Tibial nerve (tissue), 4 donors: ENCODE measurements around the gene LRRC58. TPM values are rescaled to one million over a fixed set of nuclear protein-coding genes. Genes with fewer than 3 reads are reported as not detected.

Experiments
- DNase-seq, 2 donors: peaks; one replicate each; pipeline ENCODE4 v3.0.0-alpha.2; 2019; ENCODE audit warnings: low spot score in 2 of 2
- H3K27ac ChIP-seq, 4 donors: fragments of 200-600 bp; sonication (generic) in 3 of 4; one replicate each; pipeline ENCODE4 v1.5.1; 2017 to 2019; ENCODE audit warnings: mild to moderate bottlenecking in 1 of 4
- H3K27me3 ChIP-seq, 2 donors: fragments of 200-600 bp; sonication (generic) in 1 of 2; one replicate each; pipeline versions ENCODE4 v1.5.1 to v1.6.0; 2017 to 2019
- H3K36me3 ChIP-seq, 3 donors: fragments of 200-600 bp; sonication (generic); one replicate each; pipeline ENCODE4 v1.5.1; 2018 to 2019
- H3K4me1 ChIP-seq, 4 donors: fragments of 200-600 bp; sonication (generic) in 3 of 4; one replicate each; pipeline ENCODE4 v1.5.1; 2017 to 2019
- H3K4me3 ChIP-seq, 4 donors: fragments of 200-600 bp; sonication (generic) in 3 of 4; one replicate each; pipeline ENCODE4 v1.5.1; 2017 to 2019; ENCODE audit warnings: mild to moderate bottlenecking in 1 of 4, moderate library complexity in 1 of 4
- H3K9me3 ChIP-seq, 4 donors: fragments of 200-600 bp; sonication (generic) in 3 of 4; one replicate each; pipeline ENCODE4 v1.5.1; 2017 to 2019
- CTCF ChIP-seq, 5 experiments: fragments of 200-600 bp in 3 of 5; fragments of 450-650 bp in 2 of 5; sonication (generic) in 3 of 5; IDR thresholded peaks; one replicate each; pipeline ENCODE4 v1.5.1; 2016 to 2019; ENCODE audit warnings: antibody characterized with exemption in 5 of 5, mild to moderate bottlenecking in 3 of 5, moderate library complexity in 2 of 5
- EP300 ChIP-seq, 2 donors: sonication (generic); formaldehyde crosslinking; IDR thresholded peaks; one replicate each; pipeline ENCODE4 v1.6.1; 2017; ENCODE audit warnings: antibody characterized with exemption in 2 of 2, mild to moderate bottlenecking in 1 of 2
- POLR2A ChIP-seq, 2 donors: fragments of 450-650 bp; IDR thresholded peaks; one replicate each; pipeline ENCODE4 v1.6.1; 2017; ENCODE audit warnings: antibody characterized with exemption in 2 of 2, mild to moderate bottlenecking in 2 of 2, moderate library complexity in 2 of 2
- WGBS, 2 donors: methylation state at CpG; one replicate each; pipeline ENCODE4 v1.1.5; 2018; 5-methylcytosine and 5-hydroxymethylcytosine counted together
- total RNA-seq, 4 donors: library from RNA; depleted of rRNA; stranded (reverse); fragments of >200 nt; gene quantifications; one replicate each; pipeline ENCODE4 v1.1.0, GENCODE V29; 2016

LRRC58 gene
- 10 to 100 TPM; 36.6 to 53.2 (median 44.0) TPM for total RNA-seq

- Histone ChIP-seq H3K4me1 (peaks cover 0 to 49% (median 18%) of the 10 kb centered on the region in 4 donors), H3K4me3 (peak within 1 kb of the TSS; percentile 68 to 93 (median 86)), H3K27me3 (no peaks in the 10 kb centered on the region), H3K36me3 (peaks cover 0 to 4% (median 0%) of the 10 kb centered on the region in 3 donors), H3K9me3 (no peaks in the 10 kb centered on the region), H3K27ac (peak within 1 kb of the TSS; percentile 92 to 98 (median 96))
- peak; percentile 79 to 81 for DNase-seq
- 0 to 1% methylated on average over 27 to 47 of the region's 95 CpGs for WGBS, 2 donors
- TF ChIP-seq CTCF (IDR thresholded peaks at IDR 0.05): peak in 4 of 5 experiments; percentile 23 to 65 (median 41)
- TF ChIP-seq EP300 (IDR thresholded peaks at IDR 0.05): peak; percentile 32 to 98
- peak; percentile 95 to 98 for TF ChIP-seq POLR2A (IDR thresholded peaks at IDR 0.05)
Observed at GRCh38 chr3:120348991-120349854, at the start of gene LRRC58. TSS of gene LRRC58 (minus strand) at chr3:120349354. CDS start at chr3:120349243, 111 bp downstream.

- no peak for DNase-seq
- Histone ChIP-seq H3K27me3 (no peaks in the 10 kb centered on the region), H3K27ac (peak overlapping the region in 1 of 4 donors; percentile 42), H3K4me1 (peaks cover 0 to 9% (median 0%) of the 10 kb centered on the region in 4 donors), H3K36me3 (peaks cover 8 to 83% (median 10%) of the 10 kb centered on the region in 3 donors), H3K4me3 (no peak overlapping the region), H3K9me3 (no peaks in the 10 kb centered on the region)
- WGBS, 2 donors: 78 to 79% methylated on average over 8 of the region's 8 CpGs
- TF ChIP-seq POLR2A (IDR thresholded peaks at IDR 0.05) (no peak), CTCF (IDR thresholded peaks at IDR 0.05) (no peak), EP300 (IDR thresholded peaks at IDR 0.05) (no peak)
Observed at GRCh38 chr3:120396469-120396868, 47.3 kb upstream of the LRRC58 start.

GRCh38 chr3:120394347-120394746, 45.2 kb upstream of the LRRC58 start:
- WGBS, 2 donors: 76 to 81% methylated on average over 2 of the region's 2 CpGs
- H3K4me3 ChIP-seq: no peak overlapping the region
- peaks cover 0 to 9% (median 0%) of the 10 kb centered on the region in 4 donors for H3K4me1 ChIP-seq
- no peaks in the 10 kb centered on the region for H3K27me3 ChIP-seq
- peaks cover 8 to 65% (median 9%) of the 10 kb centered on the region in 3 donors for H3K36me3 ChIP-seq
- H3K27ac ChIP-seq: no peak overlapping the region
- DNase-seq: no peak
- TF ChIP-seq CTCF (IDR thresholded peaks at IDR 0.05) (no peak), EP300 (IDR thresholded peaks at IDR 0.05) (peak in 1 of 2 donors; percentile 10)
- no peaks in the 10 kb centered on the region for H3K9me3 ChIP-seq

- Histone ChIP-seq H3K27me3 (no peaks in the 10 kb centered on the region), H3K27ac (no peak overlapping the region), H3K36me3 (peaks cover 8 to 59% (median 9%) of the 10 kb centered on the region in 3 donors), H3K4me3 (no peak overlapping the region), H3K9me3 (no peaks in the 10 kb centered on the region), H3K4me1 (peaks cover 0 to 9% (median 0%) of the 10 kb centered on the region in 4 donors)
- no peak for DNase-seq
- TF ChIP-seq CTCF (IDR thresholded peaks at IDR 0.05) (no peak), EP300 (IDR thresholded peaks at IDR 0.05) (no peak), POLR2A (IDR thresholded peaks at IDR 0.05) (no peak)
- WGBS, 2 donors: 81 to 93% methylated on average over 2 of the region's 2 CpGs
Observed at GRCh38 chr3:120393761-120394160, 44.6 kb upstream of the LRRC58 start.

- peaks cover 0 to 9% (median 0%) of the 10 kb centered on the region in 4 donors for H3K4me1 ChIP-seq
- H3K9me3 ChIP-seq: no peaks in the 10 kb centered on the region
- H3K27ac ChIP-seq: no peak overlapping the region
- no peak for TF ChIP-seq EP300 (IDR thresholded peaks at IDR 0.05)
- no peak for TF ChIP-seq POLR2A (IDR thresholded peaks at IDR 0.05)
- TF ChIP-seq CTCF (IDR thresholded peaks at IDR 0.05): no peak
- H3K27me3 ChIP-seq: no peaks in the 10 kb centered on the region
- no peak overlapping the region for H3K4me3 ChIP-seq
- WGBS, 2 donors: 60 to 71% methylated on average over 4 of the region's 4 CpGs
- peaks cover 7 to 54% (median 9%) of the 10 kb centered on the region in 3 donors for H3K36me3 ChIP-seq
- no peak for DNase-seq
Observed at GRCh38 chr3:120393243-120393642, 44.1 kb upstream of the LRRC58 start.
